Left cardiac atrium (tissue), 4 donors: Measurements from ENCODE around the gene SNAP29. TPM values are rescaled to one million over a fixed set of nuclear protein-coding genes. Genes with fewer than 3 reads are reported as not detected.
A peak's percentile ranks its signal among the peaks of the same experiment; 100 is the strongest.
"Not testable (repeated sequence)": the region's sequence is repeated elsewhere in the genome, so short reads cannot be mapped to it uniquely, and the experiment has no call there.

Source experiments
- ATAC-seq, 2 donors: fragments of 200-7000 bp; cut with Tn5 transposase; one replicate each; pipeline ENCODE4 v1.9.1; 2020; ENCODE audit warnings: mild to moderate bottlenecking in 2 of 2, moderate library complexity in 2 of 2
- DNase-seq: peaks from one replicate; pipeline ENCODE4 v3.0.0-alpha.2; 2020
- intact Hi-C, 2 donors: fragments of 100-400 bp; cut with DNase I; formaldehyde crosslinking; loops; one replicate each; pipeline versions ENCODE4 v1.14.1 to v1.15.1; 2022 to 2023
- long read RNA-seq: library from polyadenylated mRNA; unstranded; transcript quantifications from one replicate; pipeline ENCODE4 v2.0.0, GENCODE V29; 2021
- total RNA-seq, 2 donors: library from RNA; stranded (reverse); fragmentation: NEBNext Ultra II Directional; extraction: Animal tissue kit (Norgen Biotek cat#: 25700); gene quantifications; one replicate each; pipeline ENCODE4 v1.2.1, GENCODE V29; 2021
- donor health status: DM: no; HTN: yes; CAD: no.
- donor health status: DM: no; HTN: yes; CAD: no; lungs with severe emphysema.
- donor health status: DM: yes; HTN: yes; CAD: no.
- donor health status: Dilated cardiomyopathy.

Gene SNAP29
- total RNA-seq: 10 to 100 TPM; 25.4 to 27.9 TPM
- long read RNA-seq, full-length matches to known transcripts: 65 of 87 reads
- long read RNA-seq, partial matches to known transcripts: 15 of 87 reads
- long read RNA-seq, other reads (novel, unspliced or antisense): 7 of 87 reads

DNA sequence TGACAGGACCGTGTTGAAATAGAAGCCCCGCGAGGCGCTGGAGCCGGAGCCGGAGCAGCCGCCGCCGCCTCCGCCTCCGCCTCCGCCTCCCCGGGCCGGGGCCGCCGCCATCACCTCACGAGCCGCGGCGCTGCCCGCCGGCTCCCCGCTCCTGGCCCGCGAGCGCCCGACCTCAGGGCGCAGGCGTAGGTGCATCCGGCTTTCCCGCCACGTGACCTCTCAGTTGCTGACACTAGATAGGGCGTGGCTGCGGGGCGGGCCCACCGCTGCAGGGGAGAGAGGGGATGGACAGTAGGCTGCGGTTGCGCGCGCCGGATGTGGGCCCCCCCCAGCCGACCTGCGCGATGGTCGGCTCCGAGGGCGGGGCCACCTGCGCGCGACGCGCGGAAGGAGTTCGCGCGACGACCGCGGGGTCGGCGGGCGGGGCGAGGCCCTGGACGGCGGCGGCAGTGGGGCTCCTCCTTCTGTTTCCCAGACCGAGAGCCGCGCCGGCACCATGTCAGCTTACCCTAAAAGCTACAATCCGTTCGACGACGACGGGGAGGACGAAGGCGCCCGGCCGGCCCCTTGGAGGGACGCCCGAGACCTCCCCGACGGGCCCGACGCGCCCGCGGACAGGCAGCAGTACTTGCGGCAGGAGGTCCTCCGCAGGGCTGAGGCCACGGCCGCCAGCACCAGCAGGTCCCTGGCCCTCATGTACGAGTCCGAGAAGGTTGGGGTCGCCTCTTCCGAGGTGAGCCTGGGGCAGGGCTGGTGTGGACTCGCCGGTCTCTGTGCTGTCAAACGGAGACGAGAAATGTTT is at the start of gene SNAP29, which contains the start of gene PI4KA:
TSS of gene SNAP29 (plus strand) at position 393 of the 802 bp plus-strand sequence. CDS start at position 497, 104 bp downstream.
TSS of gene PI4KA (minus strand) at position 197 of the 802 bp plus-strand sequence. CDS start at position 111, 86 bp downstream.
- intact Hi-C loops: no loop called here
- ATAC-seq (peak; percentile 96 to 98), DNase-seq (peak; percentile 99)

GRCh38 chr22:20809538-20810185 is 49.1 kb upstream of the SNAP29 start:
- ATAC-seq (no peak), DNase-seq (no peak)
- intact Hi-C loops: loop anchor here in 1 of 2 donors (10.0 kb wide), 1 partner anchor 75 kb away; no protein-coding TSS in a partner anchor

DNA sequence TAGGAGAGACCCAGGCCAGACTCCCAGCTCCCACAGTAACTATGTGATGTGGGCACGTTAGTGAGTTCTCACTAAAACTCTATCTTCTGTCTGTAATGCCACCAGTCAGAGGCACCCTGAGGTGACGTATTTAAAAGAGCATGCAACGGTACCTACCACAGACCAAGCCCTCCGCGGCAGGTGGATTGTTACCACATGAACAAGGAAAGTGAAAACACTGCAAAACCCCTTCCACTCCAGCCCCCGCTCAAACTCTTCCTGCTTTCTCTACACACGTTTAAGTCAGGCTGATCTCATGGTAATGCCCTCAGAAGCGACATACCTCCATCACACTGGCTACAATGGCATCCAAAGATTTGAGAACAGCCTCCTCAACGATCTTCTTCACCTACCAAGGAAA is 48.2 kb upstream of the SNAP29 start:
- ATAC-seq (no peak), DNase-seq (no peak)
- intact Hi-C loops: no loop called here

DNA sequence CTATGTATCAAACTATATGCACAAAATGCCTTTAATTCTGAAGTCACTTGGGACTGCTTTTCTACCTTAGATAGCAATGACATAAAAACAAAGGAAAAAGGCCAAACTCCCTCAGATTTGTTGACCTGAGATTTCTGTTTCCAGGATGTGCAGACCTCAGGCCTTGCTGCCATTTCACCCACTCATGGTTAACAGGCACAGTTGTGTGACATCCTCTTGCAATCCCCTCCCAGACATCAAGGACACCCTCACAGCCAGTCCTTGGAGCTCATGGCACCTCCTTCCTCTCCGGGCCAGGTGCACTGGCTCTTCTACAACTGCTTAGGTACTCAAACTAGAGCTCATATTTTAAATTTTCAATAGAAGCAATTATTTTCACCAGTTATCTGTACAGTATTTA is 47.6 kb upstream of the SNAP29 start:
- DNase-seq (no peak), ATAC-seq (no peak)
- intact Hi-C loops: no loop called here

DNA sequence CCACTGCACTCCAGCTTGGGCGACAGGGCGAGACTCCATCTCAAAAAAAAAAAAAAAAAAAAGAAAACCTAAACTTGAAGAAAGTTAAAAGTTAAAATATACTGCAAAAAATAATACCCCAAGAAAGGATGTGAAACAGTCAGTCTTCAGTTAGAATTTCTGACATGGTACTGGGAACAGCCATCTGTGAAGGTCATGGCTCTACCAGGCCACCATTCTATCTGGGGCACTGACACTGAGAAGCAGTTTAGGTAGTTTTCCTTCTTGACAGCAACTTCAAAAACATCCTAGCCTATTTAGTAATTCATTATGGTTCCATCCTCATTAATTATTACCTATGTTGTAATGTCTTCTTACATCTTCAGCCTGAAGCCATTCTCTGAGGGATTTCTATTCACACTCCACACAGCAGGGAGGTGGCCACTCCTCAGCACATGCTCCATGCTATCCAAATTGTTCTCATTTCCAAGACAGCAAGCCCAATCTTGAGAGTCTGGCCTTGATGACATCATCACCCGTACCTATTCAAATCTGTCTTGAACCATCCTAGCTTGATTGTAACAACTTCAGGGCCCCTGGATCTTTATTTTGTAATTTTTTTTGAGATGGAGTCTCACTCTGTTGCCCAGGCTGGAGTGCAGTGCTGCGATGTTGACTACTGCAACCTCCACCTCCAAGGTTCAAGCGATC is 46.7 kb upstream of the SNAP29 start:
- DNase-seq (no peak), ATAC-seq (no peak)
- intact Hi-C loops: no loop called here

GRCh38 chr22:20813056-20813455 is 45.8 kb upstream of the SNAP29 start:
- intact Hi-C loops: no loop called here
- DNase-seq (no peak), ATAC-seq (no peak)

GRCh38 chr22:20814221-20814808 is 44.5 kb upstream of the SNAP29 start:
- intact Hi-C loops: no loop called here
- no peak for ATAC-seq
- no peak for DNase-seq

DNA sequence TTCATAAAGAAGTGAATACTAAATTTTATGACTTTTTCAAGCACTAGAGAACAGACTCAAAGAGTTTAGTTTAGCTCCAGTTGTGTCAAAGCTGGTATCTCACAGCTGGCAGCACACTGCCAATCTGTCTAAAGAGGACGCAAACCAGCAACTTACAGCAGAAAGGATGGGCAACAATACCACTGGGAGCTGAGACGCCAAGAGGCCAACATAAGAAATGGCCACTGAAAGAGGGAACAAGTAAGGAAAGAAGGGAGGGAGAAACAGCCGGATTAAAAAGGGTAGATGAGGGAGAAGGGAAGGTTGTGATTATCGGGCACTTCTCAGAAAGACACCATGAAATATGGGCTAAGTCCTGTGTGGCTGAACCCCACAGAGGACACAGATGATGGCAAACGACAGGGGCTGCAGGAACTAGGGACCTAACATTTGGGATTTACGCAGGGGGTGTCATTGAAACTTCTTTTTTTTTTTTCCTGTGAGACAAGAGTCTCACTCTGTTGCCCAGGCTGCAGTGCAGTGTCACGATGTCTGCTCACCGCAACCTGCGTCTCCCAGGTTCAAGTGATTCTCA is 43.2 kb upstream of the SNAP29 start:
- DNase-seq (no peak), ATAC-seq (no peak)
- intact Hi-C loops: no loop called here

GRCh38 chr22:20816559-20816958 is 42.2 kb upstream of the SNAP29 start:
- intact Hi-C loops: no loop called here
- ATAC-seq (no peak), DNase-seq (no peak)

DNA sequence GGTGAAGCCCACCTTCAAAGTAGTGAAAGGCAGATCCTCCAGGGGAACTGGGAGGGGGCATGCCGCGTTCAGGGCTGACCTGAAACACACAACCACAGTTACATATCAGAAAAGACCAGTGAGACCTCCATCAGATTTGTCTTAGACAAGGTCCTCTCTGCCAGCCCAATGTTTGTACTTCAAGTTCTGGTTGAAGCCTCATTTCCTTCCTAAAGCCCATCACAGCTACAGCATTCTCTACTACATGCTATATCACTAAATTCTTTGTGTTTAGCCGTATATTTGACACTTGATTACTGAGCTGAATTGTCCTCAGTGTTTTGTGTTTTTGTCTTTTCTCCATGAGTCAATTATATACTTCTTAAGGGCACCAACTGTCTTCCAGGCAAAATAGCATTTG is 40.3 kb upstream of the SNAP29 start:
- no peak for DNase-seq
- no peak for ATAC-seq
- intact Hi-C loops: no loop called here

DNA sequence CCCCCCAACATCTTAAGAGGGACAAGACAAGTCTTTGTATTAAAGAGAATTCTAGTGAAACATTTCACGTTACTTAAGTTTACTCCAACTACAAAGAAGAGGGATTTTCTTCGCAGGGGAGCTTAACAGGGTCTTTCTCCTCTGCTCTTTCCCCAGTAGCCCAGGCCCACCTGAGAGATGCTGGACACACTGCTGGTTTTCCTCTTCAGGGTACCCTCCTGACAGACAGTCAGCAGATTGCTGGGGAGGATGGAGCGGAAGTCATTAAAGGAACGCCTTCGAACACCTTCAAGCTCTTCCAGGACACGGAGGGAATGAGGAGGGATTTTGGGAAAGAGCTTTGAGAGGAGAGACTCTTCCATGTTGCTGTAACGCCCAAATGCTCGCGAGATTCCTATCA is 39.3 kb upstream of the SNAP29 start:
- DNase-seq (no peak), ATAC-seq (no peak)
- intact Hi-C loops: no loop called here

- not testable (repeated sequence) for ATAC-seq, DNase-seq
- intact Hi-C loops: loop anchor here in 1 of 2 donors (10.0 kb wide), 1 partner anchor 57 kb away; no protein-coding TSS in a partner anchor
These were observed 37.0 kb upstream of the SNAP29 start for GRCh38 chr22:20821717-20822239.

DNA sequence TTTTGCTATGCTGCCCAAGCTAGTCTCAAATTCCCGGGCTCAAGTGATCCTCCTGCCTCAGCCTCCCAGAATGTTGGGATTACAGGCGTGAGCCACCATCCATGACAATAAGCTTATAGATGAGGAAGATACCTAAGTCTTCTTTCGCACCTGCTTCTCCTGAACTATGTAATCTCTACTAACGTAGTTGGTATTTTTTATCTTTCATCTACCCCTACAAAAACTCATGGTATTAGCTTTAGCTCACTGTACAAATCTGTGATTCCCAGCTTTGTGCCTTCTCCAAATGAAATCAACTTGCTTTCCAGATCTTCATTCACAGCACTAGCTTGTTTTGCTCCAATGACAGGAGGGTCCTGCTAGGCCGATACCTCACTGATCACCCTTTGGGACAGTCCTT is 36.6 kb upstream of the SNAP29 start:
- ATAC-seq (no peak), DNase-seq (no peak)
- intact Hi-C loops: loop anchor here in 1 of 2 donors (10.0 kb wide), 1 partner anchor 57 kb away; no protein-coding TSS in a partner anchor

DNA sequence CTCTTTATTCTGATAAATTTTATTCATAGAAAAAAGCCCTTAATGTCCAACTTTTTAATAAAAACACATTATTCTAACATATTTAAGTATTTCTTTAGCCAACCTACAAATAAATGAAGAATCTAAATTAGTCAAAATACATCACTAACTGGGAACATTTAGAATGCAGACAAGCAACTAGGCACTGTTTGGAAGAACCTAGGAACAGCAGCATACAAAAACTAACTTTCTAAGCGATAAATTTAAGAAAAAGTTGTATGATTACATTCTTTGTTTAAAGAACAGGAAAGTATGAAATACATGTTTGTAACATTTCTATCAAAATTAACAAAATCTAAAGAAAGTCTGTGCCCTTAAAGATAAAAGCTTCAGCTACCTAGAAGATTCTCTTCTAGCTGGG is 35.5 kb upstream of the SNAP29 start:
- intact Hi-C loops: loop anchor here in 1 of 2 donors (10.0 kb wide), 1 partner anchor 58 kb away; no protein-coding TSS in a partner anchor
- DNase-seq (no peak), ATAC-seq (no peak)

DNA sequence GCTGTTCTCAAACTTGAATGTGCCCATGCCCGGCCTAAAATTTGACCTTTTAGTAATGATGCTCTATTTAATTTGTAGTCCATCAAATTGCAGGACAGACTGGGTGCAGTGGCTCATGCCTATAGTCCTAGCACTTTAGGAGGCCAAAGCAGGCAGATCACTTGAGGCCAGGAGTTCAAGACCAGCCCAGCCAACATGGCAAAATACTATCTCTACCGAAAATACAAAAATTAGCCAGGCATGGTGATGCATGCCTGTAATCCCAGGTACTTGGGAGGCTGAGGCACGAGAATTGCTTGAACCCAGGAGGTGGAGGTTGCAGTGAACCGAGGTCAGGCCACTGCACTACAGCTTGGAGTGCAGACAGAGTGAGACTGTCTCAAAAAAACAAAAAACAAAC is 33.6 kb upstream of the SNAP29 start:
- not testable (repeated sequence) for ATAC-seq
- intact Hi-C loops: loop anchor here in 1 of 2 donors (10.0 kb wide), 1 partner anchor 60 kb away; no protein-coding TSS in a partner anchor

DNA sequence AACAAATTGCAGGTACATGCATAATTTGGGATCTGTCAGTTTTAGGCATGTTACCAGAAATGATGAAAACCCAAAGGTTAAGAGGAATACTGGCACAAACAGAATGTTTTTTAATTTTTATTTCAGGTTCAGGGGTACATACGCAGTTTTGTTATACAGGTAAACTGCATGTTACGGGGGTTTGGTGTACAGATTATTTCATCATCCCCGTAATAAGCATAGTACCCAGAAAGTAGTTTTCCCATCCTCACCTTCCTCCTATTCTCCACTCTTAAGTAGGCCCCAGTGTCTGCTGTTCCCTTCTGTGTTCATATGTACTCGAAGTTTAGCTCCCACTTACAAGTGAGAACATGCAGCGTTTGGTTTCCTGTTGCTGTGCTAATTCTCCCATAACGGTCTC is 33.2 kb upstream of the SNAP29 start:
- ATAC-seq: no peak
- no peak for DNase-seq
- intact Hi-C loops: loop anchor here in 1 of 2 donors (10.0 kb wide), 1 partner anchor 61 kb away; no protein-coding TSS in a partner anchor

More for the DNA sequence above, 33.6 kb upstream of the SNAP29 start:
- DNase-seq: not testable (repeated sequence)

DNA sequence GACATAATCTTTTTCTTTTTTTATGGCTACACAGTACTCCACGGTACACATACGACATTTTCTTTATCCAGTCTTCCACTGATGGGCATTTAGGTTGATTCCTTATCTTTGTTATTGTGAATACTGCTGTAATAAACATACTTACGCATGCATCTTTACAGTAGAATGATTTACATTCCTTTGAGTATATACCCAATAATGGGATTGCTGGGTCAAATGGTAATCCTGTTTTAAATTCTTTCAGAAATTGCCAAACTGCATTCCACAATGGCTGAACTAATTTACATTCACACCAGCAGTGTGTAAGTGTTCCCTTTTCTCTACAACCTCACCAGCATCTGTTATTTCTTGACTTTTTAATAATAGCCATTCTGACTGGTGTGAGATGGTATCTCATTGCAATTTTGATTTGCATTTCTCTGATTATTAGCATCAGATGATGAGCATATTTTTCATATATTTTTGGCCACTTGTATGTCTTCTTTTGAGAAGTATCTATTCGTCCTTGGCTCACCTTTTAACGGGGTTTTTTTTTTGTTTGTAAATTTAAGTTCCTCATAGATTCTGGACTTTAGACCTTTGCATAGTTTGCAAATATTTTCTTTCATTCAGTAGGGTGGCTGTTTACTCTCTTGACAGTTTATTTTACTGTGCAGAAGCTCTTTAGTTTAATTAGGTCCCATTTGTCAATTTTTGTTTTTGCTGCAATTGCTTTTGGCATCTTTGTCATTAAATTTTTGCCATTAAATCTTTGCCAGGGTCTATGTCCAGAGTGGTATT is 32.2 kb upstream of the SNAP29 start:
- not testable (repeated sequence) for ATAC-seq, DNase-seq
- intact Hi-C loops: loop anchor here in 1 of 2 donors (10.0 kb wide), 1 partner anchor 62 kb away; no protein-coding TSS in a partner anchor
